ENCODE measurements around the gene C7. TPM values are rescaled to one million over a fixed set of nuclear protein-coding genes. Genes with fewer than 3 reads are reported as not detected.
"Not testable (repeated sequence)": the region's sequence is repeated elsewhere in the genome, so short reads cannot be mapped to it uniquely, and the experiment has no call there.

The C7 gene
- total and polyA plus RNA-seq, 2 of the 8 experiments (the other 6 are each of a cell fraction or from before 2014, with no cell fraction given): 0.08 TPM; not detected in 1

DNA sequence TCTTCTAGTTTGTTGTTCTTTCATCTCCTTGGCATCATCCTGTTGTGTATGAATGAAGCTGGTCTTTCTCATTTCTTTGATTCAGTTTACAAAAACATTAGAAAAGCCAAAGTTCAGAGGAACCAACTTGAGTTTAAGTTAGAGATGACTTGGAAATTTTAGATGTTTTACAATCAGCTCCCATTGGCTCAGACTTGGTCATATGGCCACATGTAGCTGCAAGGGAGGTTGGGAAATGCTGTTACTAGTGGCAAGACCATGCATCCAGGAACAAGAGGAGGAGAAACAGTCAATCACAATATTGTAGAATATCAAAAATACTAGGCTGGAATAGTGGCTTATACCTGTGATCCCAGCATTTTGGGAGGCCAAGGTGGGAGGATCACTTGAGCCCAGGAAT lies 48.6 kb upstream of the C7 start (continued):
- TF ChIP-seq SIX5 (IDR thresholded peaks at IDR 0.05; ENCODE audit: low read depth, low read length) (no peak), POLR2AphosphoS5 (IDR thresholded peaks at IDR 0.05; ENCODE audit: low read depth, low read length) (no peak), CHD2 (IDR thresholded peaks at IDR 0.05; ENCODE audit: low read length) (no peak), CEBPB (IDR thresholded peaks at IDR 0.05; ENCODE audit: low read depth, low read length) (no peak), TEAD4 (IDR thresholded peaks at IDR 0.05; ENCODE audit: low read depth, low read length) (no peak), KDM4A (IDR thresholded peaks at IDR 0.05; ENCODE audit: low read depth, low read length, severe bottlenecking) (no peak)
- TF ChIP-seq, protein P1, sequence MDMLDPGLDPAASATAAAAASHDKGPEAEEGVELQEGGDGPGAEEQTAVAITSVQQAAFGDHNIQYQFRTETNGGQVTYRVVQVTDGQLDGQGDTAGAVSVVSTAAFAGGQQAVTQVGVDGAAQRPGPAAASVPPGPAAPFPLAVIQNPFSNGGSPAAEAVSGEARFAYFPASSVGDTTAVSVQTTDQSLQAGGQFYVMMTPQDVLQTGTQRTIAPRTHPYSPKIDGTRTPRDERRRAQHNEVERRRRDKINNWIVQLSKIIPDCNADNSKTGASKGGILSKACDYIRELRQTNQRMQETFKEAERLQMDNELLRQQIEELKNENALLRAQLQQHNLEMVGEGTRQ (IDR thresholded peaks at IDR 0.05; ENCODE audit: low read length): no peak

DNA sequence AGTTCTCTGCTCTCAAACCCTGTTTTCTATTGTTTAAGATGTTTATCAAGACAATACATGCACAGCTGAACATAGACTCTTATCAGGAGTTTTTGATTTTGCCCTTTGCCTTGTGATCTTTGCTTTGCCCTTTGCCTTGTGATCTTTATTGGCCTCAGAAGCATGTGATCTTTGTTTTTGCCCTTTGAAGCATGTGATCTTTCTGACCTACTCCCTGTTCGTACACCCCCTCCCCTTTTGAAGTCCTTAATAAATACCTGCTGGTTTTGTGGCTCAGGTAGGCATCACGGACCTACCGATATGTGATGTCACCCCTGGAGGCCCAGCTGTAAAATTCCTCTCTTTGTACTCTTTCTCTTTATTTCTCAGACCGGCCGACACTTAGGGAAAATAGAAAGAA lies 44.3 kb upstream of the C7 start:
- H2BK120ac ChIP-seq (replicated peaks; ENCODE audit: low read depth, low read length); H3K4me1 ChIP-seq (replicated peaks in 1 of 4; ENCODE audit: control insufficient read depth in 3 of 4, insufficient read depth in 4 of 4, low read length in 3 of 4); FAIRE-seq; DNase-seq (ENCODE audit: low read depth in 1 of 2, low spot score in 2 of 2); H3K23me2 ChIP-seq (ENCODE audit: low read depth, low read length); H3K23ac ChIP-seq (ENCODE audit: insufficient read length); H2BK20ac ChIP-seq (ENCODE audit: low read length); H3K4me2 ChIP-seq (ENCODE audit: insufficient read depth in 1 of 2, low read depth in 2 of 2, low read length in 2 of 2); H4K8ac ChIP-seq (ENCODE audit: extremely low read depth, insufficient read depth, low read length); H3K36me3 ChIP-seq (ENCODE audit: control insufficient read depth in 2 of 4, insufficient read depth in 4 of 4, low read length in 3 of 4); H4K5ac ChIP-seq (ENCODE audit: insufficient read length, low read depth, low read length); H3K4me3 ChIP-seq (ENCODE audit: extremely low read depth in 1 of 4, insufficient read depth in 2 of 4, low read depth in 3 of 4, low read length in 4 of 4); H3K18ac ChIP-seq (ENCODE audit: extremely low read depth, low read length); H3K79me2 ChIP-seq (ENCODE audit: control insufficient read depth in 1 of 2, insufficient read depth in 2 of 2, low read length in 2 of 2); H2AFZ ChIP-seq (ENCODE audit: low read length); H3K56ac ChIP-seq (replicated peaks; ENCODE audit: insufficient read length, low read depth, low read length); H2AK5ac ChIP-seq (ENCODE audit: low read depth, low read length); H3K9ac ChIP-seq (replicated peaks in 1 of 4; ENCODE audit: extremely low read depth in 1 of 4, low read depth in 3 of 4, low read length in 3 of 4); H3K27me3 ChIP-seq (replicated peaks in 1 of 4; ENCODE audit: control insufficient read depth in 3 of 4, extremely low read depth in 1 of 4, insufficient read depth in 3 of 4, low read length in 3 of 4); H3K4ac ChIP-seq (replicated peaks; ENCODE audit: insufficient read length, low read depth, low read length); H3K79me1 ChIP-seq (ENCODE audit: low read depth, low read length); POLR2A ChIA-PET (ENCODE audit: partially characterized antibody); H3K27ac ChIP-seq (ENCODE audit: low read depth, low read length); H2BK15ac ChIP-seq (ENCODE audit: low read length); H2BK12ac ChIP-seq (ENCODE audit: low read depth, low read length); H2BK5ac ChIP-seq (ENCODE audit: low read depth, low read length); H4K20me1 ChIP-seq (replicated peaks in 1 of 2; ENCODE audit: control insufficient read depth in 1 of 2, insufficient read depth in 2 of 2, low read length in 2 of 2); H3K14ac ChIP-seq (ENCODE audit: insufficient read length); CTCF ChIA-PET (ENCODE audit: partially characterized antibody); H3K9me3 ChIP-seq (ENCODE audit: insufficient read depth in 2 of 2, low read depth in 1 of 2, low read length in 1 of 2); H4K91ac ChIP-seq (replicated peaks; ENCODE audit: insufficient read length, low read length): not testable (repeated sequence)
- 90% methylated on average over 5 of the region's 5 CpGs; no CpG with 5 or more reads in 1 of the 2 experiments for WGBS, 2 experiments (ENCODE audit: extremely low coverage in 1 of 2, insufficient coverage in 1 of 2, insufficient read length in 1 of 2, insufficient replicate concordance in 2 of 2, low coverage in 1 of 2, low lambda C conversion rate in 2 of 2, missing lambda C conversion rate in 1 of 2)
